Cardiac fibroblast (primary cell): ENCODE data around the gene KCNQ1.

Source experiments
- DNase-seq, 2 donors: peaks; one replicate each; pipeline versions ENCODE4 v3.0.0 to v3.0.0-alpha.2; 2010; ENCODE audit warnings: low read depth in 2 of 2
- H3K4me3 ChIP-seq, 2 donors: replicated peaks in 1 of 2; 1 replicate in 1 of 2; 2 replicates in 1 of 2; pipeline ENCODE4 v1.5.1; 2011; ENCODE audit warnings: low read depth in 2 of 2, low read length in 2 of 2, mild to moderate bottlenecking in 2 of 2, moderate library complexity in 1 of 2
- CTCF ChIP-seq: IDR thresholded peaks from one replicate; pipeline ENCODE4 v1.5.1; 2011; ENCODE audit warnings: low read depth, mild to moderate bottlenecking, low read length, inconsistent platforms

Gene KCNQ1

GRCh38 chr11:2858995-2859698 is 414.3 kb downstream of the KCNQ1 start:
- H3K4me3 ChIP-seq: no peak overlapping the region
- no peak for TF ChIP-seq CTCF
- no peak for DNase-seq

- DNase-seq: no peak
- no peak overlapping the region for H3K4me3 ChIP-seq
- TF ChIP-seq CTCF: no peak
Measured at GRCh38 chr11:2859699-2860037, 414.9 kb downstream of the KCNQ1 start.

- no peak for TF ChIP-seq CTCF
- DNase-seq: peak; percentile 26 to 49
Measured at GRCh38 chr11:2860636-2861035, 415.8 kb downstream of the KCNQ1 start.

GRCh38 chr11:2862395-2863275 is 417.8 kb downstream of the KCNQ1 start:
- H3K4me3 ChIP-seq: no peak overlapping the region
- no peak for DNase-seq
- TF ChIP-seq CTCF: no peak

More at GRCh38 chr11:2860636-2861035, 415.8 kb downstream of the KCNQ1 start:
- no peak overlapping the region for H3K4me3 ChIP-seq

GRCh38 chr11:2863276-2863618 is 418.4 kb downstream of the KCNQ1 start:
- DNase-seq: no peak
- no peak overlapping the region for H3K4me3 ChIP-seq
- TF ChIP-seq CTCF: no peak

GRCh38 chr11:2864901-2865300 is 420.1 kb downstream of the KCNQ1 start:
- no peak for DNase-seq
- TF ChIP-seq CTCF: no peak

More at GRCh38 chr11:2864901-2865300, 420.1 kb downstream of the KCNQ1 start:
- no peak overlapping the region for H3K4me3 ChIP-seq
